DND-41 (cell line): ENCODE results near the gene GALNTL6.

Experiments
- CTCF ChIP-seq: IDR thresholded peaks from 2 replicates; pipeline ENCODE4 v1.5.1; 2012; ENCODE audit warnings: borderline replicate concordance, low read length, moderate library complexity, mild to moderate bottlenecking; ENCODE audit not compliant: poor library complexity, severe bottlenecking; ENCODE audit errors: extremely low read depth
- EZH2 ChIP-seq: IDR thresholded peaks from 3 replicates; pipeline ENCODE4 v1.6.1; 2012; ENCODE audit warnings: borderline replicate concordance, low read depth, mild to moderate bottlenecking, moderate library complexity, low read length, inconsistent platforms; ENCODE audit not compliant: severe bottlenecking

GRCh38 chr4:172656055-172656454 is 842.9 kb downstream of the GALNTL6 start:
- no peak for TF ChIP-seq CTCF
- TF ChIP-seq EZH2: no peak
